Measurements from ENCODE around the gene NFRKB. TPM values are rescaled to one million over a fixed set of nuclear protein-coding genes. Genes with fewer than 3 reads are reported as not detected.

Gene NFRKB
- polyA plus RNA-seq, 1 donor from 2014 or later, result 26.7 TPM

- TF ChIP-seq SMC3 (conservative IDR thresholded peaks at IDR 0.05; ENCODE audit: poor library complexity) (no peak), MXI1 (conservative IDR thresholded peaks at IDR 0.05; ENCODE audit: poor library complexity, severe bottlenecking) (no peak), EZH2 (IDR thresholded peaks at IDR 0.05; ENCODE audit: borderline replicate concordance, insufficient read depth, low read length, poor library complexity, severe bottlenecking) (no peak), EP300 (conservative IDR thresholded peaks at IDR 0.05; ENCODE audit: poor library complexity, severe bottlenecking) (no peak), TAF1 (IDR thresholded peaks at IDR 0.05; ENCODE audit: low read depth) (no peak), REST (IDR thresholded peaks at IDR 0.05; ENCODE audit: borderline replicate concordance) (no peak), CTCF (IDR thresholded peaks at IDR 0.05; ENCODE audit: poor library complexity, severe bottlenecking) (no peak), POLR2AphosphoS5 (IDR thresholded peaks at IDR 0.05) (no peak), RAD21 (conservative IDR thresholded peaks at IDR 0.05) (no peak)
- H3K36me3 ChIP-seq (ENCODE audit: insufficient read depth, low read length), result no peaks in the 10 kb centered on the region
- no peaks in the 10 kb centered on the region for H3K27me3 ChIP-seq (ENCODE audit: insufficient read depth, low read depth, low read length)
- H3F3A ChIP-seq (ENCODE audit: insufficient read depth, low read length, poor library complexity, severe bottlenecking), result no peaks in the 10 kb centered on the region
- H3K4me3 ChIP-seq (ENCODE audit: low read length), result no peak overlapping the region
- no peak overlapping the region for H2AFZ ChIP-seq (ENCODE audit: low read depth, low read length)
- H3K9ac ChIP-seq (ENCODE audit: low read length), result no peak overlapping the region
- no peaks in the 10 kb centered on the region for H4K20me1 ChIP-seq (ENCODE audit: insufficient read depth)
- H3K9me3 ChIP-seq (ENCODE audit: low read length), result no peaks in the 10 kb centered on the region
- no peak overlapping the region for H3K4me2 ChIP-seq (ENCODE audit: low read length)
- H3K9me2 ChIP-seq (ENCODE audit: insufficient read depth, low read length), result no peaks in the 10 kb centered on the region
- no peaks in the 10 kb centered on the region for H3K79me2 ChIP-seq (replicated peaks; ENCODE audit: insufficient read depth, low read length)
- H3K27ac ChIP-seq (ENCODE audit: low read length), result no peak overlapping the region
Observed at GRCh38 chr11:129943036-129943435, 47.7 kb upstream of the NFRKB start.

DNA sequence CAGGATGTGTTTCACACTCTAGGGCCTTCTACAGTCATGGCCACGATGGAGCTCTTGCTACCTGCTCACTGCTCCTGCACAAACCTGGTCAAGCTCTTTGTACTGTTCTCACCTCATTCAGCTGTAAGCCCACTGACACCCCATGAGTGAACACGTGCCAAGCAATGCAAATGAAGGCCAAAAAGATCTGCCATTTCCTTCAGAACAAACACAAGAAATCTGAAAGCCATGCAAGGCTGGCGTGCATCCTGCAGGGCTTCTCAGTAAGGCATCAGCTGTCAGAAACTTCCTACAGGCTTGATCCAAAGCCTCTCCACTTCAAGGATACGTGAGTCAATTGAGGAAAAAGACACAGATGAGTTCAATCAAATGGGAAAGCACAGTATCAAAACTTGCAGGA lies 44.1 kb upstream of the NFRKB start:
- no peaks in the 10 kb centered on the region for H3K9me2 ChIP-seq (ENCODE audit: insufficient read depth, low read length)
- no peak overlapping the region for H2AFZ ChIP-seq (ENCODE audit: low read depth, low read length)
- no peaks in the 10 kb centered on the region for H3K9me3 ChIP-seq (ENCODE audit: low read length)
- no peaks in the 10 kb centered on the region for H3K27me3 ChIP-seq (ENCODE audit: insufficient read depth, low read depth, low read length)
- H3F3A ChIP-seq (ENCODE audit: insufficient read depth, low read length, poor library complexity, severe bottlenecking), result no peaks in the 10 kb centered on the region
- no peak overlapping the region for H3K4me3 ChIP-seq (ENCODE audit: low read length)
- no peak overlapping the region for H3K27ac ChIP-seq (ENCODE audit: low read length)
- no peak overlapping the region for H3K9ac ChIP-seq (ENCODE audit: low read length)
- TF ChIP-seq RAD21 (conservative IDR thresholded peaks at IDR 0.05), result no peak
- no peak for TF ChIP-seq TAF1 (IDR thresholded peaks at IDR 0.05; ENCODE audit: low read depth)
- TF ChIP-seq CTCF (IDR thresholded peaks at IDR 0.05; ENCODE audit: poor library complexity, severe bottlenecking), result no peak
- TF ChIP-seq POLR2AphosphoS5 (IDR thresholded peaks at IDR 0.05), result no peak
- no peak for TF ChIP-seq MXI1 (conservative IDR thresholded peaks at IDR 0.05; ENCODE audit: poor library complexity, severe bottlenecking)
- TF ChIP-seq REST (IDR thresholded peaks at IDR 0.05; ENCODE audit: borderline replicate concordance), result no peak
- no peak for TF ChIP-seq EP300 (conservative IDR thresholded peaks at IDR 0.05; ENCODE audit: poor library complexity, severe bottlenecking)
- no peak for TF ChIP-seq SMC3 (conservative IDR thresholded peaks at IDR 0.05; ENCODE audit: poor library complexity)
- TF ChIP-seq EZH2 (IDR thresholded peaks at IDR 0.05; ENCODE audit: borderline replicate concordance, insufficient read depth, low read length, poor library complexity, severe bottlenecking), result no peak
- H3K79me2 ChIP-seq (replicated peaks; ENCODE audit: insufficient read depth, low read length), result no peaks in the 10 kb centered on the region
- no peaks in the 10 kb centered on the region for H4K20me1 ChIP-seq (ENCODE audit: insufficient read depth)
- peaks cover 3% of the 10 kb centered on the region for H3K36me3 ChIP-seq (ENCODE audit: insufficient read depth, low read length)
- no peak overlapping the region for H3K4me2 ChIP-seq (ENCODE audit: low read length)
